Glomerular visceral epithelial cell (primary cell): ENCODE measurements around the gene LYPD3.

ENCODE experiments used
- DNase-seq: peaks from one replicate; pipeline ENCODE4 v3.0.0-alpha.2; 2016; ENCODE audit errors: extremely low spot score

LYPD3 gene

DNA sequence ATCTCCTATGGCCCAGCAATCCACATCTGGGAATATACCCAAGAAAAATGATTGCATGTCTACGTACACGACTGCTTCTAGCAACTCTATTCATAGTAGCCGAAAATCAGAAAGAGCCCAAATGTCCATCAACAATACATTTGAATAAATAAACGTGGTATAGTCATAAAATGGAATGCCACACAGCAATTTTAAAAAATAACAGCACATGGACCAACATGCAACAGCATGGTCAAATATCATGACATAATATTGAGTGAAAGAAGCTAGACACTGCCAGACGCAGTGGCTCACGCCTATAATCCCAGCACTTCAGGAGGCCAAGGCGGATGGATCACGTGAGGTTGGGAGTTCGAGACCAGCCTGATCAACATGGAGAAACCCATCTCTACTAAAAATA, 34.4 kb downstream of the LYPD3 start:
- no peak for DNase-seq

- DNase-seq = no peak
Measured at GRCh38 chr19:43430142-43430710, 35.2 kb downstream of the LYPD3 start.

- DNase-seq = no peak
Measured at GRCh38 chr19:43429395-43429794, 36.0 kb downstream of the LYPD3 start.

- DNase-seq = peak; percentile 24
Measured at GRCh38 chr19:43425567-43426392, 39.6 kb downstream of the LYPD3 start.

DNA sequence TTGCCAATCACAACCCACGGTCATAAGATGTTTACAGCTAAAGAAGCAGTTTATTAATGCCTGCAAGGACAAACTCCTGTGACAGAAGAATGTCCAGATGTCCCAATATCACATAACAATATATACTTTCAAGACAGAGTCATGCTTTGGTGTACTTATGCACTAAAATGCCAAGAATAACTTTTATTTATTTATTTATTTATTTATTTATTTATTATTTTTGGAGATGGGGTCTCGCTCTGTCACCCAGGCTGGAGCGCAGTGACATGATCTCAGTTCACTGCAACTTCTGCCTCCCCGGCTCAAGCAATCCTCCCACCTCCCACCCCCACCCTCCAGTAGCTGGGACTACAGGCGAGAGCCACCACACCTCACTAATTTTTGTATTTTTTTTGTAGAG, 41.6 kb downstream of the LYPD3 start:
- DNase-seq = no peak

- no peak for DNase-seq
Measured at GRCh38 chr19:43422689-43423066, 42.7 kb downstream of the LYPD3 start.

DNA sequence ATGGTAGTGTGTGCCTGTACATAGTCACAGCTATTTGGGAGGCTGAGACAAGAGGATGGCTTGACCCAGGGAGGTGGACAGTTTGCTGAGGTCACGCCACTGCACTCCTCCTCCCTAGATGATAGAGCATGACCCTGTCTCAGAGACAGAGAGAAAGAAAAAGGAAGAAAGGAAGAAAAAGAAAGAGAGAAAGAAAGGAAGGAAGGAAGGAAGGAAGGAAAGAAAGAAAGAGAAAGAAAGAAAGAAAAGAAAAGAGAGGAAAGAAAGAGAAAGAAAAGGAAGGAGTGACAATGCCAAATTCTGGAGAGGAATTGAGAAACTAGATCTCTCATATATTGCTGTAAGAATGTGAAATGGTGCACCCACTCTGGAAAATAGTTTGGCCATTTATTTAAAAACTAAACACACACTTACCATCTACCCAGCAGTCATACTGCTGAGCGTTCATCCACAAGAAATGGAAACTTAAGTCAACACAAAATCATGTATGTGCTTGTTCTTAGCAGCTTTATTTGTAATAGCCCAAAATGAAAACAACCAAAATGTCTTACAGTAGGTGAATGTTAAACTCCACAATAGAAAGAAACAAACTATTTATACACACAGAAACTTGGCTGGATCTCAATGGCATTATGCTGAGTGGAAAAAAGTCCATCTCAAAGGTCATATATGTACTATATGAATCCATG, 43.3 kb downstream of the LYPD3 start:
- DNase-seq = no peak

DNA sequence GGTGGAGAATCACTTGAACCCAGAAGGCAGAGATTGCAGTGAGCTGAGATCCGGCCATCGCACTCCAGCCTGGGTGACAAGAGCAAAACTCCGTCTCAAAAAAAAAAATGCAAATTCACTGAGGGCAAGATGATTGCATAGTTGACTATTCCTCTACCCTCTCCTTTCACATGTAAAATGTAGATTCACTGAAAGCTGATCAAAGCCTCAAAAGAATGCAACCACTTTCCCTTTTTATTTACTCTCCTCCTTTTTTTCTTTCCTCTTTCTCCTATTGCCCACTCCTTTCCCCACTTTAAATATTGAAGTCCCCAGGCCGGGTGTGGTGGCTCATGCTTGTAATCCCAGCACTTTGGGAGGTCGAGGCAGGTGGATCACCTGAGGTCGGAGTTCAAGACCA, 44.5 kb downstream of the LYPD3 start:
- DNase-seq = no peak

DNA sequence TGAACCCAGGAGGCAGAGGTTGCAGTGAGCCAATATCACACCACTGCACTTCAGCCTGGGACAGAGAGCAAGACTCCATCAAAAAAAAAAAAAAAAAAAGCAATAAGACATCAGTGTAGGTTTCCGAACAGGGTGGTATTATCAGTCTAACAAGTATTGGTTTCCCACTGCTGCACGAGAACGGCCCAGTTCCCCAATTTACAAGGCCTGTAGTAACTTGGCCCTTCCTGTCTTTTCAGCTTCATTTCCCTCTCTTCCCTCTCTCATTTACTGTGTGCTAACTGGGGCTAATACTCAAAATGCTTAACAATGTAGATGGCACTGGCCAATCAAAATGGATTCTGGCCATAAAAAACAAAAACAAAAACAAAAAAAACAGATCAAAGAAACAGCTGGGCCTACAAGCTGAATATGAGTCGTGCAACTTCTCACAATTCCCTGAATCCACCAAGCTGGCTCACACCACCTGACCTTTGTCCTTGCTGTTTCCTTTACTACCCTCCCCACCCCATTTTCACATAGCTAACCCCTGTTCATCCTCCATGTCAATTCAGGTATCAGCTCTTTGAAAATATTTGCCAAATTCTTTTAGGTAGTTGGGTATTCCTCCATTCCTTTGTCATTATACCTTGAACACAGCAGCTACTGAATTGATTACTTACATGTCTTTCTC, 48.3 kb downstream of the LYPD3 start:
- DNase-seq = no peak

GRCh38 chr19:43414554-43414953, 50.9 kb downstream of the LYPD3 start, which contains the start of gene TEX101:
Gene TEX101, plus strand, starts transcription at chr19:43414890. Its CDS starts 1,030 bp downstream, at chr19:43415920.
- DNase-seq = no peak

DNA sequence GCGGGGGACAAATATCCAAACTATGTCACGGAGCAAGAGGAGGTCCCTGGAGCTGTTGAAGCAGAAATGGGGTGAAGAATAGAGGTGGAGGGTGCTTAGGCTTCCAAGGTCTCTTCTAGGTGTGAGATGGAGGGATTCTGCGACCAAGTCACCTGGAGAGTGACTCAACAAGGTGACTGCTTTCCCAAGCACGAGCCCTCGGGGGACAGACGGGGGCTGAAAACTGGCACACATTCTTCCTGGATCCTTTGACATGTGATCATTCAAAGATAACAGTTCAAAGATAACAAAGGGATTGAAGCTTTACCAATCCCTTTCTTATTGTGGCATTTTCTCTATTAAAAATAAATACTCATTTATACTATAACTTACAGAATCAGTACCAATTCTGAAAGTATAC, 53.0 kb downstream of the LYPD3 start:
- no peak for DNase-seq
